Endothelial cell of umbilical vein (primary cell): ENCODE measurements around the gene ARHGEF11. TPM values are rescaled to one million over a fixed set of nuclear protein-coding genes. Genes with fewer than 3 reads are reported as not detected.

Source experiments
- BruUV-seq: library from RNA; stranded (reverse); fragments of 400-500 nt; replicated peaks from 2 replicates; lab custom pipeline; 2021; lab: Mats Ljungman, UMichigan
- CTCF ChIA-PET: fragments of 300-600, 350-600 bp; sonication (Branson Sonifier 250); formaldehyde crosslinking; loops from one replicate; lab custom pipeline; 2021; ENCODE audit warnings: antibody characterized with exemption, inconsistent platforms; lab: Charles Lee
- POLR2A ChIA-PET: fragments of 300-600, 350-600 bp; sonication (Branson Sonifier 250); formaldehyde crosslinking; loops from one replicate; lab custom pipeline; 2021; ENCODE audit warnings: antibody characterized with exemption, inconsistent platforms; lab: Charles Lee
- DNase-seq: peaks from one replicate; pipeline ENCODE4 v3.0.0-alpha.2; 2011; ENCODE audit warnings: low read depth, low spot score
- FAIRE-seq: peaks from 2 replicates; lab custom pipeline; 2011; peaks lifted over from hg19 to GRCh38; lab: Jason Lieb, UNC
- H2AFZ ChIP-seq: 2 replicates; pipeline ENCODE4 v1.6.0; 2012; ENCODE audit warnings: low read depth, low read length, control low read depth, inconsistent platforms
- H3K27ac ChIP-seq: 2 replicates; pipeline ENCODE4 v1.5.1; 2011; ENCODE audit warnings: low read depth, mild to moderate bottlenecking, control low read depth, low read length, moderate library complexity; ENCODE audit not compliant: insufficient read depth
- H3K27me3 ChIP-seq, 2 experiments: 2 replicates each; pipeline versions ENCODE4 v1.6.0 to v1.6.1; 2011; ENCODE audit warnings: low read length in 2 of 2, mixed read lengths in 1 of 2; ENCODE audit not compliant: control insufficient read depth in 2 of 2, insufficient read depth in 2 of 2
- H3K36me3 ChIP-seq, 2 experiments: 2 replicates in 1 of 2; 3 replicates in 1 of 2; pipeline ENCODE4 v1.5.1; 2011; ENCODE audit warnings: low read length in 2 of 2, mild to moderate bottlenecking in 1 of 2, moderate library complexity in 1 of 2; ENCODE audit not compliant: control insufficient read depth in 2 of 2, insufficient read depth in 2 of 2; ENCODE audit errors: extremely low read depth in 1 of 2
- H3K4me1 ChIP-seq: 3 replicates; pipeline ENCODE4 v1.5.1; 2011; ENCODE audit warnings: mild to moderate bottlenecking, low read length; ENCODE audit not compliant: control insufficient read depth, insufficient read depth; ENCODE audit errors: extremely low read depth
- H3K4me2 ChIP-seq: 2 replicates; pipeline ENCODE4 v1.6.1; 2011; ENCODE audit warnings: low read length, control low read depth, mixed read lengths; ENCODE audit not compliant: insufficient read depth
- H3K4me3 ChIP-seq, 3 experiments: fragments of 200-600 bp in 1 of 3; sonication (generic), shearing (Covaris generic) in 1 of 3; replicated peaks in 1 of 3; 2 replicates each; pipeline ENCODE4 v1.5.1; 2011 to 2016; ENCODE audit warnings: control low read depth in 3 of 3, low read length in 3 of 3, mild to moderate bottlenecking in 2 of 3, inconsistent platforms in 1 of 3, low read depth in 1 of 3, moderate library complexity in 1 of 3; ENCODE audit not compliant: insufficient read depth in 1 of 3
- H3K79me2 ChIP-seq: 2 replicates; pipeline ENCODE4 v1.6.0; 2012; ENCODE audit warnings: low read length, inconsistent platforms; ENCODE audit not compliant: control insufficient read depth, insufficient read depth
- H3K9ac ChIP-seq: replicated peaks from 2 replicates; pipeline ENCODE3; 2011; ENCODE audit warnings: low read length, control low read depth; ENCODE audit not compliant: insufficient read depth; ENCODE audit errors: extremely low read depth
- H3K9me1 ChIP-seq: replicated peaks from 3 replicates; pipeline ENCODE4 v1.6.0; 2011; ENCODE audit warnings: mild to moderate bottlenecking, low read length; ENCODE audit not compliant: control insufficient read depth, insufficient read depth; ENCODE audit errors: extremely low read depth
- H3K9me3 ChIP-seq: replicated peaks from 2 replicates; pipeline ENCODE4 v1.5.1; 2012; ENCODE audit warnings: low read length, inconsistent platforms; ENCODE audit not compliant: control insufficient read depth, insufficient read depth
- H4K20me1 ChIP-seq: replicated peaks from 2 replicates; pipeline ENCODE3; 2011; ENCODE audit warnings: mild to moderate bottlenecking, low read length; ENCODE audit not compliant: control insufficient read depth, insufficient read depth; ENCODE audit errors: extremely low read depth
- CTCF ChIP-seq, 2 donors: IDR thresholded peaks; 1 replicate in 1 of 2; 2 replicates in 1 of 2; pipeline ENCODE4 v1.5.1; 2011; ENCODE audit warnings: low read length in 2 of 2, mild to moderate bottlenecking in 2 of 2, moderate library complexity in 2 of 2, control low read depth in 1 of 2, inconsistent platforms in 1 of 2, low read depth in 1 of 2; ENCODE audit not compliant: insufficient read depth in 1 of 2; ENCODE audit errors: extremely low read depth in 1 of 2
- EZH2 ChIP-seq: IDR thresholded peaks from 2 replicates; pipeline ENCODE4 v1.6.1; 2012; ENCODE audit warnings: borderline replicate concordance, low read depth, mild to moderate bottlenecking, moderate library complexity, low read length, inconsistent platforms; ENCODE audit not compliant: severe bottlenecking
- FOS ChIP-seq: IDR thresholded peaks from 2 replicates; pipeline ENCODE4 v1.6.1; 2011; ENCODE audit warnings: mild to moderate bottlenecking, low read length, moderate library complexity, borderline replicate concordance; ENCODE audit not compliant: insufficient read depth
- GATA2 ChIP-seq: IDR thresholded peaks from 2 replicates; pipeline ENCODE4 v1.7.0; 2011; ENCODE audit warnings: low read depth, mild to moderate bottlenecking, moderate library complexity, mixed read lengths, low read length; ENCODE audit not compliant: insufficient read length, insufficient read depth
- JUN ChIP-seq: IDR thresholded peaks from 2 replicates; pipeline ENCODE4 v1.6.1; 2011; ENCODE audit warnings: borderline replicate concordance, low read depth; ENCODE audit not compliant: insufficient read length, insufficient read depth
- MAX ChIP-seq: IDR thresholded peaks from 2 replicates; pipeline ENCODE4 v1.6.1; 2011; ENCODE audit not compliant: insufficient read depth, insufficient read length
- MYC ChIP-seq: IDR thresholded peaks from one replicate; pipeline ENCODE4 v1.6.1; 2011; ENCODE audit warnings: mild to moderate bottlenecking, low read depth, low read length
- POLR2A ChIP-seq: IDR thresholded peaks from 2 replicates; pipeline ENCODE4 v1.6.1; 2012; ENCODE audit warnings: low read depth, mild to moderate bottlenecking, control low read depth, low read length
- POLR2AphosphoS5 ChIP-seq: IDR thresholded peaks from 2 replicates; pipeline ENCODE4 v1.6.1; 2012; ENCODE audit warnings: low read depth, mild to moderate bottlenecking, control low read depth, low read length, moderate library complexity; ENCODE audit not compliant: insufficient read depth
- dilution Hi-C: fragments of 300-500 bp; cut with MboI; formaldehyde crosslinking; loops from one replicate; pipeline ENCODE4 v1.15.0; 2019; ENCODE audit warnings: low sequenced_read_pairs; ENCODE audit not compliant: extremely low pct_ligation_motif_present
- intact Hi-C: fragments of 100-400 bp; cut with micrococcal nuclease; formaldehyde crosslinking; loops from one replicate; pipeline ENCODE4 v1.10.0; 2022
- polyA plus RNA-seq, 4 experiments: library from polyadenylated mRNA; depleted of rRNA in 3 of 4; stranded (reverse) in 3 of 4; unstranded in 1 of 4; fragments of >200 nt; gene quantifications; 2 replicates each; pipeline versions ENCODE4 v1.2.1 to v1.2.3, GENCODE V29; 2011 to 2012; ENCODE audit warnings: missing spikeins in 1 of 4
- total RNA-seq: library from RNA; stranded (reverse); gene quantifications from 2 replicates; pipeline ENCODE4 v1.2.3, GENCODE V29; 2021

Gene ARHGEF11
- total and polyA plus RNA-seq, 2 donors (not counting 3 experiments of a cell fraction or from before 2014, with no cell fraction given): 18.2 to 28.0 TPM

GRCh38 chr1:157042846-157043245 is 2.7 kb downstream of the ARHGEF11 start:
- BruUV-seq: no TSS peak
- no peak for DNase-seq
- Histone ChIP-seq H3K79me2 (peaks cover 34% of the 10 kb centered on the region), H2AFZ (no peak overlapping the region), H4K20me1 (no peaks in the 10 kb centered on the region), H3K27ac (no peak overlapping the region), H3K9me1 (no peaks in the 10 kb centered on the region), H3K4me2 (peak overlapping the region; percentile 99), H3K9ac (no peak overlapping the region), H3K9me3 (no peaks in the 10 kb centered on the region), H3K36me3 (no peaks in the 10 kb centered on the region), H3K27me3 (peaks cover 0 to 4% of the 10 kb centered on the region in 2 experiments), H3K4me1 (peaks cover 35% of the 10 kb centered on the region), H3K4me3 (peak overlapping the region in 1 of 3 experiments; percentile 86)
- POLR2A ChIA-PET: no interaction called here
- dilution Hi-C loops (no loop called here), intact Hi-C loops (loop anchor here (5.0 kb wide), 1 partner anchor 41 kb away; no protein-coding TSS in a partner anchor)
- no peak for FAIRE-seq
- CTCF ChIA-PET: interaction anchor here (1.6 kb wide), 1 partner anchor 31 kb away, joined by 7 read pairs; no protein-coding TSS in a partner anchor
- TF ChIP-seq CTCF (IDR thresholded peaks at IDR 0.05; ENCODE audit: extremely low read depth in 1 of 2, insufficient read depth in 1 of 2, low read depth in 1 of 2, low read length in 2 of 2): no peak
- no peak for TF ChIP-seq GATA2
- TF ChIP-seq EZH2: no peak
- no peak for TF ChIP-seq FOS
- no peak for TF ChIP-seq MYC
- TF ChIP-seq MAX: no peak
- TF ChIP-seq POLR2AphosphoS5: no peak
- TF ChIP-seq POLR2A: no peak
- no peak for TF ChIP-seq JUN
